PC-3 (cell line): ENCODE measurements around the gene PTGES2. TPM values are rescaled to one million over a fixed set of nuclear protein-coding genes. Genes with fewer than 3 reads are reported as not detected.

Experiments
- ATAC-seq: fragments of 200-7000 bp; cut with Tn5 transposase; 2 replicates; pipeline ENCODE4 v1.9.1; 2020; ENCODE audit warnings: mild to moderate bottlenecking, moderate library complexity
- BruUV-seq: library from RNA; stranded (reverse); fragments of 400-500 nt; replicated peaks from 2 replicates; lab custom pipeline; 2021; lab: Mats Ljungman, UMichigan
- CTCF ChIA-PET: fragments of 300-600 bp; sonication (Branson Sonifier 250); formaldehyde crosslinking; loops from one replicate; lab custom pipeline; 2022; ENCODE audit warnings: antibody characterized with exemption; lab: Charles Lee
- POLR2A ChIA-PET: fragments of 300-600 bp; sonication (Branson Sonifier 250); formaldehyde crosslinking; loops from one replicate; lab custom pipeline; 2022; ENCODE audit warnings: antibody characterized with exemption; ENCODE audit not compliant: unreplicated experiment; lab: Charles Lee
- DNase-seq: peaks from one replicate; pipeline ENCODE4 v3.0.0-alpha.2; 2015
- H2AFZ ChIP-seq: fragments of 300-600 bp; sonication (generic); 2 replicates; pipeline ENCODE4 v1.6.0; 2016; ENCODE audit warnings: antibody characterized with exemption, low read length
- H3F3A ChIP-seq: fragments of 300-600 bp; sonication (generic); one replicate; pipeline ENCODE4 v1.6.0; 2017; ENCODE audit warnings: antibody characterized with exemption, low read length, control low read depth, mild to moderate bottlenecking; ENCODE audit not compliant: unreplicated experiment
- H3K27ac ChIP-seq: fragments of 300-600 bp; sonication (generic); 2 replicates; pipeline ENCODE4 v1.5.1; 2016; ENCODE audit warnings: mild to moderate bottlenecking, low read length
- H3K27me3 ChIP-seq: fragments of 300-600 bp; sonication (generic); 2 replicates; pipeline ENCODE4 v1.6.1; 2016; ENCODE audit warnings: low read length, mixed read lengths
- H3K36me3 ChIP-seq: fragments of 300-600 bp; sonication (generic); 2 replicates; pipeline ENCODE4 v1.6.1; 2016; ENCODE audit warnings: low read depth, mixed run types, low read length, mixed read lengths
- H3K4me1 ChIP-seq: fragments of 300-600 bp; sonication (generic); 2 replicates; pipeline ENCODE4 v1.5.1; 2016; ENCODE audit warnings: low read length; ENCODE audit not compliant: insufficient read depth
- H3K4me2 ChIP-seq: fragments of 300-600 bp; sonication (generic); 2 replicates; pipeline ENCODE4 v1.6.0; 2016; ENCODE audit warnings: low read length
- H3K4me3 ChIP-seq: fragments of 300-600 bp; sonication (generic); 2 replicates; pipeline ENCODE4 v1.5.1; 2016; ENCODE audit warnings: mild to moderate bottlenecking, low read length, mixed read lengths
- H3K79me2 ChIP-seq: fragments of 300-600 bp; sonication (generic); 2 replicates; pipeline ENCODE4 v1.6.1; 2017; ENCODE audit warnings: low read length, mixed read lengths
- H3K9ac ChIP-seq: fragments of 300-600 bp; sonication (generic); 2 replicates; pipeline ENCODE4 v1.6.0; 2016; ENCODE audit warnings: mild to moderate bottlenecking, low read length
- H3K9me2 ChIP-seq: fragments of 300-600 bp; sonication (generic); replicated peaks from 2 replicates; pipeline ENCODE4 v1.6.1; 2016; ENCODE audit warnings: mixed run types, low read length, mixed read lengths
- H3K9me3 ChIP-seq: fragments of 300-600 bp; sonication (generic); 2 replicates; pipeline ENCODE4 v1.6.1; 2016; ENCODE audit warnings: low read length, mixed read lengths
- H4K20me1 ChIP-seq: fragments of 300-600 bp; sonication (generic); 2 replicates; pipeline ENCODE4 v1.6.1; 2016; ENCODE audit warnings: low read length, mixed read lengths
- CTCF ChIP-seq: fragments of 300-600 bp; sonication (generic); conservative IDR thresholded peaks from 2 replicates; pipeline ENCODE4 v1.5.1; 2017; ENCODE audit warnings: antibody characterized with exemption, low read depth, mild to moderate bottlenecking, low read length
- EZH2 ChIP-seq: fragments of 300-600 bp; sonication (generic); IDR thresholded peaks from one replicate; pipeline ENCODE4 v1.6.1; 2017; ENCODE audit warnings: antibody characterized with exemption, mild to moderate bottlenecking, low read length; ENCODE audit not compliant: unreplicated experiment
- EZH2phosphoT487 ChIP-seq: fragments of 300-600 bp; sonication (generic); IDR thresholded peaks from 2 replicates; pipeline ENCODE4 v1.6.1; 2018; ENCODE audit warnings: mild to moderate bottlenecking, antibody characterized with exemption, low read length, borderline replicate concordance
- intact Hi-C: fragments of 100-400 bp; cut with micrococcal nuclease; formaldehyde crosslinking; loops from 2 replicates; pipeline ENCODE4 v1.9.0; 2023
- total RNA-seq: library from RNA; depleted of rRNA; stranded (reverse); fragments of >200 nt; gene quantifications from 2 replicates; pipeline ENCODE4 v1.2.3, GENCODE V29; 2014

PTGES2 gene
- total RNA-seq, 1 experiment from 2014 or later, result 258 TPM

GRCh38 chr9:128089299-128089698, 38.2 kb downstream of the PTGES2 start:
- no peaks in the 10 kb centered on the region for H3K9me3 ChIP-seq
- H4K20me1 ChIP-seq, result no peaks in the 10 kb centered on the region
- intact Hi-C loops, result no loop called here
- ATAC-seq (no peak), DNase-seq (no peak)
- H3K9ac ChIP-seq, result no peak overlapping the region
- no TSS peak for BruUV-seq
- no peak overlapping the region for H2AFZ ChIP-seq
- H3K9me2 ChIP-seq, result no peaks in the 10 kb centered on the region
- no peak overlapping the region for H3K4me2 ChIP-seq
- H3K36me3 ChIP-seq, result no peaks in the 10 kb centered on the region
- H3K79me2 ChIP-seq, result peaks cover 53% of the 10 kb centered on the region
- H3F3A ChIP-seq, result no peaks in the 10 kb centered on the region
- H3K4me3 ChIP-seq, result no peak overlapping the region
- CTCF ChIA-PET, result no interaction called here
- no peaks in the 10 kb centered on the region for H3K27me3 ChIP-seq
- H3K27ac ChIP-seq, result no peak overlapping the region
- POLR2A ChIA-PET, result no interaction called here
- peaks cover 11% of the 10 kb centered on the region for H3K4me1 ChIP-seq
- TF ChIP-seq EZH2phosphoT487 (no peak), EZH2 (no peak), CTCF (no peak)

GRCh38 chr9:128088253-128088945, 39.1 kb downstream of the PTGES2 start:
- DNase-seq (no peak), ATAC-seq (no peak)
- H4K20me1 ChIP-seq, result no peaks in the 10 kb centered on the region
- H3K9ac ChIP-seq, result no peak overlapping the region
- ChIA-PET POLR2A (interaction anchor here (0.6 kb wide), 1 partner anchor 10 kb away, joined by 3 read pairs; no protein-coding TSS in a partner anchor), CTCF (no interaction called here)
- BruUV-seq, result no TSS peak
- peaks cover 53% of the 10 kb centered on the region for H3K79me2 ChIP-seq
- no peaks in the 10 kb centered on the region for H3K9me2 ChIP-seq
- H3K4me3 ChIP-seq, result no peak overlapping the region
- H3K27me3 ChIP-seq, result no peaks in the 10 kb centered on the region
- H3K4me1 ChIP-seq, result peaks cover 2% of the 10 kb centered on the region
- H3K9me3 ChIP-seq, result no peaks in the 10 kb centered on the region
- H3K36me3 ChIP-seq, result no peaks in the 10 kb centered on the region
- no peak overlapping the region for H3K4me2 ChIP-seq
- no peak overlapping the region for H2AFZ ChIP-seq
- no peak for TF ChIP-seq CTCF
- TF ChIP-seq EZH2phosphoT487, result no peak
- TF ChIP-seq EZH2, result no peak
- intact Hi-C loops, result no loop called here
- H3F3A ChIP-seq, result no peaks in the 10 kb centered on the region
- H3K27ac ChIP-seq, result no peak overlapping the region

- ATAC-seq (no peak), DNase-seq (no peak)
- Histone ChIP-seq H3K27ac (no peak overlapping the region), H2AFZ (no peak overlapping the region), H3K9me3 (no peaks in the 10 kb centered on the region), H3K4me3 (no peak overlapping the region), H3K4me2 (no peak overlapping the region), H3F3A (no peaks in the 10 kb centered on the region), H3K4me1 (peaks cover 1% of the 10 kb centered on the region), H3K9ac (no peak overlapping the region), H4K20me1 (no peaks in the 10 kb centered on the region), H3K79me2 (peaks cover 45% of the 10 kb centered on the region), H3K9me2 (no peaks in the 10 kb centered on the region), H3K36me3 (no peaks in the 10 kb centered on the region), H3K27me3 (no peaks in the 10 kb centered on the region)
- ChIA-PET POLR2A (no interaction called here), CTCF (no interaction called here)
- no TSS peak for BruUV-seq
- TF ChIP-seq CTCF, result no peak
- TF ChIP-seq EZH2, result no peak
- TF ChIP-seq EZH2phosphoT487, result no peak
- intact Hi-C loops, result no loop called here
These were observed 40.3 kb downstream of the PTGES2 start for GRCh38 chr9:128087262-128087661.
